Gastroesophageal sphincter (tissue), 3 donors: ENCODE results near the gene LEPR.

Source experiments
- CTCF ChIP-seq, 4 experiments: fragments of 200-600 bp in 2 of 4; fragments of 450-650 bp in 2 of 4; sonication (generic) in 1 of 4; IDR thresholded peaks; one replicate each; pipeline ENCODE4 v1.5.1; 2017 to 2019; ENCODE audit warnings: antibody characterized with exemption in 4 of 4, mild to moderate bottlenecking in 2 of 4, moderate library complexity in 2 of 4
- EP300 ChIP-seq: sonication (generic); formaldehyde crosslinking; IDR thresholded peaks from one replicate; pipeline ENCODE4 v1.6.1; 2017; ENCODE audit warnings: antibody characterized with exemption, mild to moderate bottlenecking
- POLR2A ChIP-seq, 2 donors: fragments of 450-650 bp; IDR thresholded peaks; one replicate each; pipeline ENCODE4 v1.6.1; 2017; ENCODE audit warnings: antibody characterized with exemption in 2 of 2, mild to moderate bottlenecking in 2 of 2, moderate library complexity in 1 of 2
- POLR2AphosphoS5 ChIP-seq: sonication (generic); formaldehyde crosslinking; IDR thresholded peaks from one replicate; pipeline ENCODE4 v1.6.1; 2017; ENCODE audit warnings: antibody characterized with exemption

- no peak for TF ChIP-seq CTCF (IDR thresholded peaks at IDR 0.05)
- TF ChIP-seq EP300: no peak
- no peak for TF ChIP-seq POLR2AphosphoS5
- no peak for TF ChIP-seq POLR2A (IDR thresholded peaks at IDR 0.05)
Measured at GRCh38 chr1:65404941-65405340, 15.5 kb upstream of the LEPR start.
